Measurements from ENCODE around the gene SERHL2. TPM values are rescaled to one million over a fixed set of nuclear protein-coding genes. Genes with fewer than 3 reads are reported as not detected.

Gene SERHL2
- total RNA-seq, 1 experiment from 2014 or later = 1.0 TPM

GRCh38 chr22:42596336-42596735 lies 42.6 kb downstream of the SERHL2 start:
- Histone ChIP-seq H2BK20ac (ENCODE audit: low read depth, low read length, poor library complexity, severe bottlenecking) (no peak overlapping the region), H3K79me2 (ENCODE audit: insufficient read depth, low read length) (no peaks in the 10 kb centered on the region), H2BK15ac (ENCODE audit: low read depth, low read length) (no peak overlapping the region), H4K8ac (replicated peaks; ENCODE audit: insufficient read length, low read depth, low read length) (no peak overlapping the region), H3K18ac (ENCODE audit: insufficient read length, low read depth, low read length) (no peak overlapping the region), H3K4me1 (ENCODE audit: insufficient read depth, low read length) (no peaks in the 10 kb centered on the region; the same call in 1 of the 2 replicates), H4K5ac (ENCODE audit: insufficient read length, low read depth, low read length) (no peak overlapping the region), H3K9me3 (ENCODE audit: control insufficient read depth, low read depth, low read length) (no peaks in the 10 kb centered on the region), H2BK5ac (ENCODE audit: insufficient read length, low read length) (no peak overlapping the region), H3K23ac (ENCODE audit: insufficient read length, low read depth, low read length) (no peak overlapping the region), H3K56ac (ENCODE audit: insufficient read length, low read depth, low read length) (no peak overlapping the region), H2AFZ (ENCODE audit: low read length) (no peak overlapping the region), H3K4ac (ENCODE audit: low read depth, low read length) (no peak overlapping the region), H4K91ac (ENCODE audit: insufficient read length, low read depth, low read length) (no peak overlapping the region), H2BK120ac (ENCODE audit: low read depth, low read length, poor library complexity, severe bottlenecking) (no peak overlapping the region), H3K14ac (ENCODE audit: insufficient read depth, low read length) (no peak overlapping the region), H3K79me1 (ENCODE audit: insufficient read depth, low read depth, low read length, poor library complexity, severe bottlenecking) (peaks cover 3% of the 10 kb centered on the region), H3T11ph (ENCODE audit: low read length) (no peak overlapping the region), H2AK5ac (ENCODE audit: insufficient read length, low read length) (no peak overlapping the region), H2BK12ac (ENCODE audit: insufficient read length, low read depth, low read length) (no peak overlapping the region), H4K20me1 (ENCODE audit: control insufficient read depth, insufficient read depth, insufficient read length) (no peaks in the 10 kb centered on the region), H3K9ac (ENCODE audit: extremely low read depth, insufficient read length, low read length) (no peak overlapping the region), H3K23me2 (ENCODE audit: insufficient read length, low read depth, low read length, poor library complexity, severe bottlenecking) (no peaks in the 10 kb centered on the region), H3K4me2 (ENCODE audit: insufficient read depth, insufficient read length, low read length) (no peak overlapping the region), H3K27me3 (ENCODE audit: insufficient read depth, low read length) (no peaks in the 10 kb centered on the region), H3K27ac (ENCODE audit: insufficient read length, low read depth, low read length) (no peak overlapping the region)
- WGBS (ENCODE audit: extremely low coverage, insufficient read length, low lambda C conversion rate) = no CpG with 5 or more reads among the region's 5 CpGs
- Mint-ChIP-seq H3K36me3 (ENCODE audit: insufficient read depth in 1 of 3, low read depth in 3 of 3) (peaks cover 50 to 96% (median 90%) of the 10 kb centered on the region in 3 experiments; a peak in 6 of 7 replicates), H3K9me3 (no peaks in the 10 kb centered on the region), H3K4me1 (no peaks in the 10 kb centered on the region), H3K4me3 (no peak overlapping the region), H3K27ac (no peak overlapping the region), H3K27me3 (ENCODE audit: low read depth) (no peaks in the 10 kb centered on the region)
- no peak for TF ChIP-seq CTCF (conservative IDR thresholded peaks at IDR 0.05)
- DNase-seq = no peak
